ENCODE results near the gene TSTD2.

Gene TSTD2

DNA sequence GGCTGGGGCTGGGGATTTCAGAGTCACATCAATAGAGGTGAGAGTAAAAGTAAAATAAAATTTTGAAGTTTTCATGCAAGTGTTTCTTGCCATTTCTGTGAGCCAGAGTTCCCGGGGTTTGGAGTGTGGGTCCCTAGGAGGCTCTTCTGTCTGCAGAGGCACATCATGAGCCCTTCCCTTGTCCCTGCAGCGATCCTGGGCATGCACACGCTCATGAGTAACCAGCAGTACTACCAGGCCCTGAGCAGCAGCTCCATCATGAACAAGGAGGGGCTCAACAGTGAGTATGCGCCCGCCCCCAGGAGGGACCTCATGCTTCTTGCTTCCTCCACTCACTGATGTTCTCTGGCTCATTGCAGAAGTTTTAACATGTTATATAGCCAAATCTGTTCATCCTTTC, 70.6 kb downstream of the TSTD2 start:
- no peak for DNase-seq (ENCODE audit: low read depth)

- DNase-seq (ENCODE audit: low read depth) = no peak
Observed at GRCh38 chr9:97561501-97561900, 71.7 kb downstream of the TSTD2 start.

GRCh38 chr9:97560851-97561250, 72.3 kb downstream of the TSTD2 start:
- no peak for DNase-seq (ENCODE audit: low read depth)

DNA sequence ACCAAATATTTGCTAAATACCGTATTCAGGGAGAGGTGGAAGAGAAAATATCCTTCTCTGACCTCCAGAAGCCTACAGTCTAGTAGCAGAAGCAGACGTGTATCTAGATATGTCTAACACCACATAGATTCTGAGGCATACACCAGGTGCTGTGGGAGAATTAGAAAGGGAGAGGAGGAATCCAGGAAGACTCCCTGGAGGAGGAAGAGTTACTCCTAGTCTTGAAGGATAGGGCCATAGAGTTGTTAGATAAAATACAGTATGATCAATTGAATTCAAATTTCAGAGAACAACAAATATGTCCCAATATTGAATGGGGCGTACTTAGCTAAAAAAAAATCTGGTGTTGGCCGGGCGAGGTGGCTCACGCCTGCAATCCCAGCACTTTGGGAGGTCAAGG, 73.0 kb downstream of the TSTD2 start:
- no peak for DNase-seq (ENCODE audit: low read depth)

- DNase-seq (ENCODE audit: low read depth) = no peak
Observed at GRCh38 chr9:97559111-97559514, 74.1 kb downstream of the TSTD2 start.

DNA sequence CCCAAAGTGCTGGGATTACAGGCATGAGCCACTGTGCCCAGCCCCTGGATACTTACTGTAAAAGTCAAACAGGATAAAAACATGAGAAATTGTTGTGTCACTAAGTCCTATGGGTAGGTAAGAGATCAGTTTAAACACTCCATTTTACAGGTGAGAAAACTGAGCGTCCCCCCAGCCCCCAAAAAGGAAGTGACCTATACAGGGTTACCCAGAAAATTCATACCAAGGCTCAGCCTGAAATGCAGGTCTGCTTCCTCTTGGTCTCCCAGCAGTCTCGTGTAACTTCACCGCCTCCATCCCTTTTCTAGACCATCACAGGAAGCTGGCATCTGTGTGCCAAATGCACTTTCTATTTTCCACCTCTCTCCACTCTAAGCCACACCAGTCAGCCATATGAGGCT, 74.5 kb downstream of the TSTD2 start:
- DNase-seq (ENCODE audit: low read depth) = no peak

DNA sequence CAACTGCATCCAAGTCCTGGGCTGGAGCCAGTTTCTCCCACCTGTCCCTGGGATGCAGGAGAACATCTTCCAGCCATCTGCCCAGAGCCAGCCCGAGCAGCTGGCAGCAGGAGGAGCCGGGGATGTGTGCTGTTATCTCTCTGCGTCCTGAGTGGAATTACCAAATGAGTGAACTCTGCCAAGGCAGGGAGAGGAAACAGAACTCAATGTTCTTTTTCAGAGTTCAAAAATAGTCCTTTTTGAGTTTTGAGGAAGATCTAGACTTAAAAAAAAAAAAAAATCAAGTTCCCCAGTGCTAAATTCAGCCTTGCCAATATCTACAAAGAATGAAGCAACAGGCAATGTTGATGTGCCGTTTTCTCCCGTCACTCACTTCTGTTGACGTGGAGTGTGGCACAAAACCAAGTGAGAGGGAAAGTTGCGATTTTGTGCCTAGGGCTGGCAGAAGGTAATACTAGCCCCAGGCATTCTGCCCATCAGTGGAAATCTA, 75.5 kb downstream of the TSTD2 start:
- DNase-seq (ENCODE audit: low read depth) = no peak

DNA sequence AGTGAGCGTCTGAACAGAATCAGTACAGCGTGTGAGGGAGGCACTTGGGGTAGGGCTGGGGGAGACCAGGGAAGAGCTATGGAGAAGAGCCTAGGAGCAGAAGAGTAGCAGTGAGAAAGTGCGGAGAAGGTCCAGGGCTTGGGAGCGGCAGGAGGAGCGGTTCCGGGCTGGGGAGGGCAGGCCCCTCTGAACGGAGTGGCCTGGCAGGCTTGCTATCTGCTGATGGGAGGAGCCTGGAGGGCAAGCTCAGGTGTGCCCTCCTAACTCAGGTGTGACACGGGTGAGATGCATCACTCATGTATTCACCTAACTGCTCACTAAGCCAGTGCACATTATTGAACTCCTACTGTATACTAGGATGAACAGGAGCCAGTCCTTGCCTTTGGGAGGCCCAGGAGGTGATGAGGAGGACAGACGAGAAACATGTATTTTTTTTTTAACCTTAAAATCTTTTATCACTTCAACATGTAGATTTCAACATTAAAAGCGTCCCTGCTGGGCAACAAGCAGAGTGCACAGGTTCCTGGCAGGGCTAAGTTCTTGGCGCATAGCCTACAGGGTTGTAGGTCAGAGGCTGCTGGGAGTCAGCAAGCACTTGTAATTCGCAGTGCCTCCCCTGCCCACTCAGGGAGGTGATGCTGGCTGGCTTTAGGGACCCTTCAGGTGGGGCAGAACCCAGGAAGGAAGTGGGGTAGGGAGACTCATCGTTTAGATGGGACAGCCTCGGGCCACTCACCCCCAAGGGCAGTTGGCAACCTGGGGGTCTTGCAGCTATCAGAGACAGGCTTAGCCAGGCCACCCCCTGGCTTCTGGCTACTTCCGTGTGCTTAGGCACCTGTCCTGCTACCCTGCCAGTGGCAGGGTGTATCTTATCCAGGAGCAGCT, 76.2 kb downstream of the TSTD2 start:
- DNase-seq (ENCODE audit: low read depth) = no peak

- DNase-seq (ENCODE audit: low read depth) = no peak
Observed at GRCh38 chr9:97556036-97556720, 77.0 kb downstream of the TSTD2 start.

DNA sequence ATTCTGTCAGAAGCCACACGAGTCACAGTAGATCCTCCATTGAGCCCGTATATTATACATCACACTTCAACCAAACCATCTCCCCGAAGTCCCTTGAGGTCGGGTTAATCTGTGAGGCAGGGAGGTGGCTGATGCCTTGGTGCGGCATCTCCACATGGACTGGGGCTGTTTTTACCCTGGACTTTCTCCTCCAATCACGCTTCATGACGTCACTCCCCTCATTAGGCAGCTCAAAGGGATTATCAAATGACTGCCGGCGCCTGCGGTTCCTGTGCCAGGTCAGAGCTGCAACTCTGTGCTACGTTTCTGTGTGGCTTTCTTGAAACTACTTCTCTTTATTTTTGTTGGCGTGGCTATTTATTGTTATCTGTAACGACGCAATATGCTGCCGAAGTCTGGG, 78.0 kb downstream of the TSTD2 start:
- DNase-seq (ENCODE audit: low read depth) = no peak

GRCh38 chr9:97554566-97555075, 78.5 kb downstream of the TSTD2 start:
- no peak for DNase-seq (ENCODE audit: low read depth)

DNA sequence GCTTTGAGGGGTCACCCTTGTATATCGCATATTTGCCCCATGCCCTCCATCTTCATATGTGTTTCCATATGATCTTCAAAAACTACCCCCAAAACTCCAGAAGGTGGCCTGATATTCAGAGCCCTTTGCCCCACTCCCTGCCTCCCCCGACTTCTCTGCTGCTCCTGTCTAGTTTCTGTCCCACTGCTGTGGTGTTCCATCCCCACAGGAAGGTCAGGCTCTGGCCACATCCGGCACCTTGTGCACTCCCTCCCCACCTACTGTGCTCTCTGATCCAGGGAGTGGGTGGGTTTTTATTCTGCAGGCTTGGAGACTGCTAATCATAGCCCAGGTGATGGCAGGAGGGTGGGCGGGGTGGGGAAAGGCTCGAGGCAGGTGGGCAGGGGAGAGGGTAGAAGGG, 79.3 kb downstream of the TSTD2 start:
- DNase-seq (ENCODE audit: low read depth) = no peak

DNA sequence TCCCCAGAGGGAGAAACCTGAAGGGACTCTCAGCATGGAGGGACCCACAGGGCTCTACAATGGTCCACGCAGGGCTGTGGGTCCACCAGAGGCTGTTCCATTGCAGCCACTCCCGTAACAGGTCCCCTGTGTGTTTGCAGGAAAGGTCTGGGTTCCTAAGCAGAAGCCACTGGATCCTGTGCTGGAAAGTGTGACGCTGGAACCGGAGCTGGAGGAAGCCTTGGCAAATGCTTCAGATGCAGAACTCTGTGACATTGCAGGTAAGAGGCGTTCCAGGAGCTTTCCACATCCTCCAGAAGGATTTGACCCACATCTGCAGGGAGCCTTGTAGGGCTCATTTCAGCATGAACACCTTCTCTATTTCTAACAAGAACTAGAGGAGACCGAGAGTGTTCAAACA, 80.0 kb downstream of the TSTD2 start:
- DNase-seq (ENCODE audit: low read depth) = no peak

- DNase-seq (ENCODE audit: low read depth) = no peak
Observed at GRCh38 chr9:97551308-97551707, 81.9 kb downstream of the TSTD2 start.

DNA sequence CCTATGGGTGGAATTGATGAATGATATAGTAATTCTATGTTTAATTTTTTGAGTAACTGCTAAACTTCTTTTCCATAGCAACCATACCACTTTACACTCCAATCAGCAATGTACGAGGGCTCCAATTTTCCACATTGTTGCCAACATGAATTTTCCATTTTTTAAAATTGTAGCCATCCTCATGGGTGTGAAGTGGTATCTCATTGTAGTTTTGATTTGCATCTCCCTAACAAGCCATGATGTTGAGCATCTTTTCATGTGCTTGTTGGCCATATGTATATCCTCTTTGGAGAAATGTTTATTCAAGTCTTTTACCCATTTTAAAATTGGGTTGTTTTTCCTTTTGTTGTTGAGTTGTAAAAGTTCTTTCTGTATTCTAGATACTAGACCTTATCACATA, 82.8 kb downstream of the TSTD2 start:
- no peak for DNase-seq (ENCODE audit: low read depth)

All from stimulated activated CD8-positive, alpha-beta memory T cell treated with anti-CD3 and anti-CD28 coated beads, Interleukin-12 subunit alpha, Interleukin-12 subunit beta, amount 100 ng/mL, for 1 hour (primary cell).